Fibroblast of upper back skin (primary cell): Measurements from ENCODE around the gene MICB.
A peak's percentile ranks its signal among the peaks of the same experiment; 100 is the strongest.
"Not testable (repeated sequence)": the region's sequence is repeated elsewhere in the genome, so short reads cannot be mapped to it uniquely, and the experiment has no call there.

Experiments
- DNase-seq: peaks from one replicate; pipeline ENCODE4 v3.0.0-alpha.2; 2013

Gene MICB

GRCh38 chr6:31476515-31477139 lies 21.3 kb upstream of the MICB start:
- no peak for DNase-seq

DNA sequence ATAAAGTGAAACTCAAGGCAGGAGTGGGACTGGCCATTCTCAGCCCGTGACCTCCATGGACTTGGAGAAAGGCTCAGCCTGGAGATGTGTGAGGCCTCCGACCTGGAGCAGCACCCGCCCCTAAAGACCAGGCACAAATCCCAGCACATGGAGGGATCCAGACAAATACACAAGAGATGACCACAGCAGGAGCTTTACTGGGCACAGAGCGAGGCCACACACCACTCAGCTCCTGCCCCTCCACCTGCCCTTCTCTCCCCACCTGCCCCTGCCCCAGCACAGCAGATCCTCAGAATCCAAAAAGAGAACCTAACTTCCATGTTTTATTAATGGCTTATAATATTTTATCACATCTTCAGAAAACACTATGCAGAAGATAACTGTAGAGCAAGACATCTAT lies 20.4 kb upstream of the MICB start:
- no peak for DNase-seq

DNA sequence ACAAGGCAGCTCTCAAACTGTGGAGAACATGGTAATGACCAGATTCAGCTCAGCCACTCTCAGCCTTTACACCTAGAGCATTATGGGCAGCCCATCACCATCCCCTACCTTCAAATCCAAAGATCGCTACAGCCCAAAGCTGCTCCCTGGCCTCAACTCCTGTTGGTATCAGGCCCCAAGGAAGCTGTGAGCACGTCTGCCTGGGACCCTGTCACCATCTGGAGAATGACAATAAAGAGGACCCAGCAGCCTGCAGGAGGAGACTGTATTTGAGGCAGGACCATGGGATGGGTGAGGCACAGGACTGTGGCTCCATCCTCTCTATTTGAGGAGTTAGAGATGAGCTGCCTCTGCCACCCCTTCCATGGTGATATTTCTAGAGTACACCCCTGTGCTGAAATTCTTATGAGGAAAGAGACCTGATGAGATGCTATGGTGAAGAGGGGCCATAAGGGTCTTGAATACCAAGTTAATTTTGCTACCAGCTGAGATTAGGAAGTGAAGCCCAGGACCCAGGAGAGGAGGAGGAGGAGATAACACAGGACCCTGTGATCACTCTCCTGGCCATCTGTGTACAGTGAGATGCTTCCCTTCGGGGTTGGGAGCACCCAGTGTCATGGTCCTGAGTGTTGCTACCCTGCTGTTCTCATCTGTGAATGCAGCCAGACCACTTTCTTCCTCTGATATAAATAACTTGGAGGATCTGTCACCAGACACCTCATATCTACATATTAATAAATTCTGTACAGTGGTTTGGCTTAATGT lies 19.6 kb upstream of the MICB start:
- no peak for DNase-seq

- no peak for DNase-seq
These were observed 18.6 kb upstream of the MICB start for GRCh38 chr6:31479151-31479932.

DNA sequence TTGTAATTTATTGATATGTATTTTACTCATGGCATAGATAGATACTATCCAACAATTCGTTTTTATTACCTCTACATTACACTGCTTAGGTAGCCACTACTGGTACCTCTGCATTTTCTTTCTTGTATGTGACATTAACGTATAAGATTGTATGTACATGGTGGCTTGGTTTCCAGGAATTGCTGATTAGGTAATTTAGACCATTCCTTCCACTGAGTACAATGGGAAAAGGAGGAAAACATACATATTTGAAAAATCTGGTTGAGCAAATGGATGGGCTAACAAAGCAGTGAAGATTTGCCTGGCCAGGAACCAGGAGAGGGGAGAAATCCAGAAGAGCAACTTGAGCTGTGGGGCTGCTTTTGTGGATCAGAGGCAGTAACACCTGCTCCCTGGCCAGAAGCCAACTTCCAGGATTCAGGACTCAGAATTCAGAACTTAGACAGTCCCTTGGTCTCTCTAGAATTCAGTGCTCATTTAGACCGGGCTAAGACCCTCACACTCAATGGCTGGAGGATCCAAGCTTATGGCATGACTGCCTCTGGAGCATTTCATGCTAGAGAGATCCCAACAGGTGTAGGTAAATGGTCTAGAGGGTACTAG lies 17.9 kb upstream of the MICB start:
- no peak for DNase-seq

- DNase-seq: no peak
These were observed 17.4 kb upstream of the MICB start for GRCh38 chr6:31480574-31480973.

DNA sequence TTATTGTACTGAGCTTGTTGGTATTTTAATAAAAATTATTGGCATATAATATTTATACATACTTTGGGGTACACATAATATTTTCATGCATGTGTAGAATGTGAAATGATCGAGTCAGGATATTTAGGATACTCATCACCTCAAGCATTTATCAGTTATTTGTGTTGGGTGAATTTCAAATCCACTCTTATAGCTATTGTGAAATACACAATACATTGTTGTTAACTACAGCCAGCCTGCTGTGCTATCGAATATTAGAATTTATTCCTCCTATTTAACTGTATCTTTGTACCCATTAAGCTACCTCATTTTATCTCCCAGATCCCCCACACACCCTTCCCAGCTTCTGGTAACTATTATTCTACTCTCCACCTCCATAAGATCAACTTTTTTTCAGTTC lies 14.6 kb upstream of the MICB start:
- no peak for DNase-seq

DNA sequence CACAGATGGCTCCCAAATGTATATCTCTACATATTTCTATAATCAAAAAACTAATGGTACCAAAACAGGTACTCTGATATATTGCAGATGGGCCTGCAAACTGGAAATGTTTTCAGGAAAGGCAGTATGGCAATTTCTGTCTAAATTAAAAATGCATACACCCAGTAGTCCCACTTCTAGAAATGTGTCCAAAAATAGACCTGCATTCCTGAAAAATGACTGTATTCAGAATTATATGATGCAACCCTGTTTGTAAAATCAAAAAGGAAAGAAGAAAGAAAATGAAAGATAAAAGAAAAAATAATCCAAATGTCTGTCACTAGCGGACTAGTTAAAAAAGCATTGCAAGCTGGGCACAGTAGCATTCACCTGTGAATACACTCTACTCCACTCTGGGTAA lies 12.9 kb upstream of the MICB start:
- DNase-seq: peak; percentile 54

- not testable (repeated sequence) for DNase-seq
These were observed 11.7 kb upstream of the MICB start for GRCh38 chr6:31486065-31486837.

GRCh38 chr6:31487674-31488073 lies 10.3 kb upstream of the MICB start:
- DNase-seq: not testable (repeated sequence)

DNA sequence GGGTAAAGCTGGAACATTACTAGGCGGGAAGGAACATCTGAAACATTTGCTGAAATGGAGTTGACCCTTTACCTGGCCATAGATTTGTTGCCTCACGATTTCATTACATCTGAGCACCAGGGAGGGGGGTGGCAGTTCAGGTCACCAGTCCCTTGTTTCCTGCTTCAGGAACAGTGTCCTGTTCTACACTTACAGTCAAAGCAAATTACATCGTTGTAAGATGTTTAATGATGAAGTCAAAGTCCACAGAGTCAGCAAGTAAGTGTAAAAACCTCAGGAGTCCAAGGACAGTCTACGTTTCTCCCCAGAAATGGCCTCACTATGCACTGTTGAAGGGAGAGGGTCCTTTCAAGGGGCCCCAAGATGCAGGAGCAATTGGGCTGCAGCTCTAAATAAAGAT lies 8.9 kb upstream of the MICB start:
- DNase-seq: no peak

DNA sequence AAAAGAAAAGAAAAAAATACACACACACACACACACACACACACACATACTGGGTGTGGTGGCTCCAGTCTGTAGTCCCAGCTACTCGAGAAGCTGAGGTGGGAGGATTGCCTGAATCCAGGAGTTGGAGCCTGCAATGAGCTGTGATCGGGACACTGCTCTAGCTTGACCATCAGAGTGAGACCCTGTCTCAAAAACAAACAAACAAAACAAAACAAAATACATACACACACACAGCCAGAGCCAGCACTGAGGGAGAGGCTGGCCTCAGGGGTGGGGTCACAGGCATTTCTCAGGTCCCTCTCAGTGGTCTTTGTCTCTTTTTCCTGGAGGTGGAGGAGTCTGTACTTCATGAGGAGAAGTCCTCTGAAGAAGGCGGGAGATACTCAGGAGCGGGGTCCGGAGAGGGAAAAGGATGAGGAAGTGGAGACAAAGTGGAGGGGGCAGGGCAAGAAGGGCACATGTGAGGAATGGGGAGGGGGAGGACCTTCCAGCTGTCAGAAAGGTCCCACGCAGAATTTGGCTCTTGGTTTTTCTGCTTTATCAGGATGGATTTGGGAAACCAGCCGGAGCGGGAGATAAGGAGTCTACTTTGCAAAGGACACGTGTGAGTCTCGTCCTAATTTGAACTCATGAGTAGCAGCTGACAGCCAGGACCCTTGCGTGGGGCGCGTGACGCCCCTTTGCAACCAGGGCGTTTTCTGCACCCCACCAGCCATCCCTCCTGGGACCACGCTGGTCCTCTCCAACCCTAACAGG lies 7.7 kb upstream of the MICB start:
- DNase-seq: no peak

- not testable (repeated sequence) for DNase-seq
These were observed 4.4 kb upstream of the MICB start for GRCh38 chr6:31493550-31493874.

DNA sequence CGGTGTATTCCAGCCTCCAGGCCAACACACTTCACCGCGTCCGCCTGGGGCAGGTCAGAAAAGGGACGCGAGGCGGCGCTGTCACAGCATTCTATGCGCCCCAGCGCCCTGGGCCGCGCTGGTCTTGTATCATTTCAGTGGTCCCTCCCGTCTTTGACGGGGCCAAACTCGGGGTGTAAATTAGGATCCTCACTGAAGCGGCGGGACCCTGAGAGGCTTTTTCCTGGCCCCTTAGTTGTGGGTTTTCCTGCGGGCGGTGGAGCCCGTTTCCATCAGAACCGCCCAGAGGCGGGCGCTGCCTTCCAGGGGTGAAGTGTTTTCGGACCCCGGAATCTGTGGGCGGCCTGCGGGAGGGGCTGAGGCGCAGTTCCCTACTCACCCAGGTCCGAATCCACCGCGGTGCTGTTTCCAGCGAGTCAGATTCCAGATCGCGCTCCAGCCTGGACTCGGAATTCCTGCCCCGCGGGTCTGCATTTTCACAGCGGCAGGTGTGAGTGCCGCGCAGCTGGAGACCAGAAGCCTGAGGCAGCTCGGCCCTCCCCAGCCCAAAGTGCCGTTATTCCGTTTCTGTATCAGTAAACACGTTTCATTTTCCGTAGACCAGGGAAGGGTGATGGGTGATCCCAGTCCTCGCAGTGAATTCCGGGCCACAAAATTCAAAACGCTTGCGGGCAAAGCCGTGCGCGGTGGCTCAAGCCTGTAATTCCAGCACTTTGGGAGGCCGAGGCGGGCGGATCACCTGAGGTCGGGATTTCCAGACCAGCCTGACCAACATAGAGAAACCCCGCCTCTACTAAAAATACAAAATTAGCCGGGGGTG lies 3.9 kb upstream of the MICB start:
- peak; percentile 66 for DNase-seq

- DNase-seq: peak; percentile 61
These were observed 2.4 kb upstream of the MICB start for GRCh38 chr6:31495580-31495979.

DNA sequence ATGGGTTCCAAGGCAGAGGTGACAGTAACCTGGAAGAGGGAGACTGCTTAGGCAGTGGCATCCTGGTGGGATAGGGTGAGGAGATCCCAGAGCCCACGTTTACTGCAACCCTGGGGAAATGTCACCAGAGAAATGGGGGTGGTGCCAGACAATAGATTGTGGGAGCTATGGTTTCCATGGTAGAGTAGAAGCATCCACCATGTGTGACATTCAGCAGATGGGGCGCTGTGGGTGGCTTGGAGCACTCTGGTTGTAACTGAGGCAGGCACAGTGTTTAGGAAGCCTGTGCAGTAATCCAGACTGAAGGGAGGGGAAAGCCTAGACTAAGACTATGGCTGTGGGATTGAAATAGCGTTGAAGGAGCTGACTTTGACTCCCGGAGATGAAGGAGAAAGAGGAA lies 1.1 kb upstream of the MICB start:
- DNase-seq: not testable (repeated sequence)

DNA sequence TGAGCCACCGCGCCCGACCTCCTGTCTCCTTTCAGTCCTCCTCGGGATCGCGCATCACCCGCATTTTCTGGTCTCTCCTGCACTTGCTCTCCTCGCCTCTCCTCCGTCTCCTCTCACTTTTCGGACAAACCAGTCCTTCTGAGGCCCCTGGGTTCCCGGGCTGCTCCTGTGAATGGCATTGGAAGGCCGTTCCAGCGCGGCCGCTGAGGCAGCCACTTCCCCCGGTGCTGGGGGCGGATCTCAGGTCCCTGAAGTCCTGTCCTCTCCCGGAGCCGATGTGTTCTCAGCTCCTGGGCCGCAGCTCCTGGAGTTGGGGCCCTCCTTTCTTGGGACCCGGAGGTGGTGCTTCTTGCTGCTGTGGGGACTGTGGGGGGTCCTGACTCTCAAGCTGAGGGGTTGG lies 803 bp downstream of the MICB start:
- DNase-seq: no peak

DNA sequence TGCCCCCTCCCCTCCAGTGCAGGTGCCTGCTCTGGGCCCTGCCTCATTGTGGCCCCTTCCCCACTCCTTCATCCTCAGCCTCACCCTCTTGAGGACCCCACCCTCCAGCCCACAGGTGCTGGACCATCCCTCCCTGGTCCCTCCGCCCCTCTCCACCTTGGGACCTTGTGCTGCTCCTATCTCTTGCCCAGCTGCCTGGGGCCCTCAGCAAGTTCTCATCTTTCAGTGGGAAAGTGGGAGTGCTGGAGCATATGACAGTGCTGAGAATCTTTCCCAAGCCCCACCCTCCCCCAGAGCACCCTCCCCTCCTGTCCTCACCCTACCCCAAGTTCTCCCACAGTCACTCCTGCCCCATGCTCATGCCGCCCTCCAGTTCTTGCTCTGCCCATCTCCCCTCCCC lies 1.7 kb downstream of the MICB start:
- not testable (repeated sequence) for DNase-seq

DNA sequence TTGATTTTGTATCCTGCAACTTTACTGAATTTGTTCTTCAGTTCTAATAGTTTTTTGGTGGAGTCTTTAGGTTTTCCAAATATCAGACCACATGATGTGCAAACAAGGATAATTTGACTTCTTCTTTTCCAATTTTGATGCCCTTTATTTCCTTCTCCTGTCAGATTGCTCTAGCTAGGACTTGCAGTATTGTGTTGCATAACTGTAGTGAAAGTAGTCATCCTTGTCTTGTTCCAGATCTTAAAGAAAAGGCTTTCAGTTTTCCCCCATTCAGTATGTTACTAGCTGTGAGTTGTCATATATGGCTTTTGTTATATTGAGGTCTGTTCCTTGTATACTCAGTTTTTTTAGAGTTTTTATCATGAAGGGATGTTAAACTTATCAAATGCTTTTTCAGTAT lies 4.6 kb downstream of the MICB start:
- no peak for DNase-seq

GRCh38 chr6:31509036-31509435 lies 11.1 kb downstream of the MICB start:
- DNase-seq: not testable (repeated sequence)

- no peak for DNase-seq
These were observed 12.1 kb downstream of the MICB start for GRCh38 chr6:31510007-31510406.
